ENCODE measurements around the gene HEXB.
"Not testable (repeated sequence)": the region's sequence is repeated elsewhere in the genome, so short reads cannot be mapped to it uniquely, and the experiment has no call there.

Gene HEXB

DNA sequence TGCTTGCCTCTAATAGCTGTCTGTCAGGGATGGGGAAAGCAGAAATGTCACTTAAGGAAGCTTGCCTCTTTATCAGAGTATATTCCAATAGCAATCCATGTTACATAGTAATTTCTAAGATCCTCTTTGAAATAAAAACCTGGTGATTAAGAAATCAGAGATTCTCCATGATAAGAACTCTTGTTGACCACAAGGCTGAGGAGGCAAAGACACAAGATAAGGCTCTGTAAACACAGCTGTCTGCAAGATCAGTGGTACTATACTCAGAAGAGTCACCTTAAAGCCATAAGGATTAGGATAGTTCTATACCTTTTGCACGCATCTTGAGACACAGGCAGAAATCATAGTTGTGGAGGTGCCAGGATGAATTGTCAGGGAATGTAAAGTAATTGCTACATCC is 40.3 kb downstream of the HEXB start:
- in situ Hi-C loops (cut with HindIII; ENCODE audit: low sequenced_read_pairs), result no loop called here

DNA sequence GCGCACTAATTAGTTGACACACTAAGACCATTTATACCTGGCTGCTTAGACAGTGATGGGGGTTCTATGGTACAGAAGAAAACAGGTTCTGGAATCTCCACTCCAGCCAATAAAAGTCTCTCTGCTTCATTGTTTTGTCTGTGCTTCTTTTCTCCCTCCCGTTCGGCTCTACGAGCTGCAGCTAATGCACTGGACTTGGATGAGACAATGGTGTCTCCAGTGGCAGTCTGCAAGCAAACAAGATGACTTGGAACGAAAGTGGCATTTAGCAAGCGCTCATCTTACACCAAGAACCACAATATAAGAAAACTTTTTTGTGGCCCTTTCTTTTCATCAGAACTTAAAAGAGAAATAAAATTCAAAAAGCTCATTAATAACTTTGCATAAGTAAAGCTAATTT is 51.7 kb downstream of the HEXB start:
- in situ Hi-C loops (cut with HindIII; ENCODE audit: low sequenced_read_pairs), result no loop called here

DNA sequence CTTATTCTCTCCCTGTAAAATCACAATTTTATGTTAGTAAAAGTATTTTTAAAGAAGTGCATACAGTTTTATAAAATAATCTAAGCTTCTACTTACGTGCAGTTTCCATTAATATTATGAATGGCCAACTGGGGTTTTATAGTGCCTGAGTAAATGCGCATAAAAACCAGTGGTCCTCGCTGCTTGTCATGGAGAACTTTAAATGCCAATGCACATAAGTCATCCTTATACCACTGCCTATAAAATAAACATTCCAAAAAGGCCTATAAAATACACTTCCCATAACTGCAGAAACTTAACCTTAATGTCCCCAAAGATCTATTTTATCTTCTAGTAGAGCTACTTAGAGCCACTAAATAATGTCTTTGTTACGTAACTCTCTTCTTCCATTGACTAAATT is 53.4 kb downstream of the HEXB start:
- in situ Hi-C loops (cut with HindIII; ENCODE audit: low sequenced_read_pairs), result no loop called here

GRCh38 chr5:74748742-74749141 is 63.7 kb downstream of the HEXB start:
- in situ Hi-C loops (cut with HindIII; ENCODE audit: low sequenced_read_pairs), result not testable (repeated sequence)

- in situ Hi-C loops (cut with HindIII; ENCODE audit: low sequenced_read_pairs), result loop anchor here (5.0 kb wide), 1 partner anchor 39 kb away; no protein-coding TSS in a partner anchor
Observed at GRCh38 chr5:74761241-74761640, 76.2 kb downstream of the HEXB start.

DNA sequence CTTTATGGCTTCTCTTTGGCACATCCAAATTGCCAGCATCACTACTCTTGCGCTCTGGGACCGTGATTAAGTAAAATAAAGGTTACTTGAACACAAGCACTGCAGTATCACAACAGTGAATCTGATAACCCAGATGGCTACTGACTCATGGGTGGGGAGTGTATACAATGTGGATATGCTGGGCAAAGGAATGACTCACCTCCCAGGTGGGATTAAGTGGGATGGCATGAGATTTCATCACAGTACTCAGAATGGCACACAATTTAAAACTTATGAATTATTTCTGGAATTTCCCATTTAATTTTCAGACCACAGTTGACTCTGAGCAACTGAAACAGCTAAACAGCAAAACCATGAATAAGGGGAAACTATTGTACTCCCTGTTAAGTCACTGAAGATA is 77.6 kb downstream of the HEXB start:
- in situ Hi-C loops (cut with HindIII; ENCODE audit: low sequenced_read_pairs), result loop anchor here (5.0 kb wide), 1 partner anchor 40 kb away; no protein-coding TSS in a partner anchor

GRCh38 chr5:74763504-74763903 is 78.5 kb downstream of the HEXB start:
- in situ Hi-C loops (cut with HindIII; ENCODE audit: low sequenced_read_pairs), result loop anchor here (5.0 kb wide), 1 partner anchor 41 kb away; no protein-coding TSS in a partner anchor

GRCh38 chr5:74765201-74765600 is 80.2 kb downstream of the HEXB start:
- in situ Hi-C loops (cut with HindIII; ENCODE audit: low sequenced_read_pairs), result no loop called here

- in situ Hi-C loops (cut with HindIII; ENCODE audit: low sequenced_read_pairs), result no loop called here
Observed at GRCh38 chr5:74765929-74766328, 80.9 kb downstream of the HEXB start.

DNA sequence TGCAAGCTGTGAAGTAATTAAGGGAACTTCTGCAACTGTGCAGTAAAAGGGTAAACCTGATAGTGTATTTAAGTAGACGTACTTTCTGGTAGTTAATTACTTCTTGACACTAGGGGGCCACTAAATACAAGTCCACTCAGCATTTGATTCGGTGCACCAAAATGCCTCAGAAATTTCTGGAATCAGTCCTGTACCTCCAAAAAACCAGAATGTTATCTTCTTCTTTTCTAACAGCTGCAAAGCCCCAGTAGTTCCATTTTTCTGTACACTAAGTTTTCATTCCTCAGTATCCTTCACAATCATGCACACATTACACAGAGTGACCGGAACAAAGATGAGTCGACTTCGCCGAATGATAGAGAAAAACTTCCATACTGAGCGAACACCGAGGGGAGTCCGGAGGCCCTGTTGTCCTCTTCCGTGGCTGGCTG is 81.4 kb downstream of the HEXB start:
- in situ Hi-C loops (cut with HindIII; ENCODE audit: low sequenced_read_pairs), result no loop called here

GRCh38 chr5:74766849-74767578 is 82.0 kb downstream of the HEXB start, which contains the start of the genes GFM2 and NSA2:
Gene GFM2, minus strand, starts transcription at chr5:74767117. Its CDS starts 3,375 bp downstream, at chr5:74763742.
Gene NSA2, plus strand, starts transcription at chr5:74767249. Its CDS starts 112 bp downstream, at chr5:74767361.
- in situ Hi-C loops (cut with HindIII; ENCODE audit: low sequenced_read_pairs), result no loop called here

- in situ Hi-C loops (cut with HindIII; ENCODE audit: low sequenced_read_pairs), result no loop called here
Observed at GRCh38 chr5:74767579-74767913, 82.5 kb downstream of the HEXB start.

Measured in endothelial cell of hepatic sinusoid (primary cell).